DOHH2 (cell line): ENCODE results near the gene VAPB.

Experiments used
- H3F3A ChIP-seq: fragments of 200-600 bp; sonication (generic), shearing (Covaris generic); 2 replicates; pipeline ENCODE4 v1.6.0; 2016; ENCODE audit warnings: antibody characterized with exemption, mild to moderate bottlenecking; ENCODE audit not compliant: control insufficient read depth, insufficient read depth
- H3K27ac ChIP-seq: fragments of 200-600 bp; sonication (generic); 2 replicates; pipeline ENCODE4 v1.5.1; 2014; ENCODE audit warnings: low read depth, mild to moderate bottlenecking, low read length, moderate library complexity
- H3K27me3 ChIP-seq: fragments of 200-600 bp; sonication (generic); 2 replicates; pipeline ENCODE4 v1.6.1; 2014; ENCODE audit warnings: mild to moderate bottlenecking, low read length, mixed read lengths; ENCODE audit not compliant: control insufficient read depth
- H3K36me3 ChIP-seq: fragments of 200-600 bp; sonication (generic); 2 replicates; pipeline ENCODE4 v1.6.1; 2014; ENCODE audit warnings: mild to moderate bottlenecking, low read length, moderate library complexity, mixed read lengths; ENCODE audit not compliant: control insufficient read depth
- H3K4me1 ChIP-seq: fragments of 200-600 bp; sonication (generic); 2 replicates; pipeline ENCODE4 v1.6.1; 2014; ENCODE audit warnings: mild to moderate bottlenecking, low read length, mixed read lengths; ENCODE audit not compliant: control insufficient read depth
- H3K4me2 ChIP-seq: fragments of 200-600 bp; sonication (generic); 2 replicates; pipeline ENCODE4 v1.6.0; 2014; ENCODE audit warnings: mild to moderate bottlenecking, low read length, moderate library complexity
- H3K4me3 ChIP-seq: fragments of 200-600 bp; sonication (generic); 2 replicates; pipeline ENCODE4 v1.5.1; 2014; ENCODE audit warnings: mild to moderate bottlenecking, low read length, mixed read lengths
- H3K79me2 ChIP-seq: fragments of 200-600 bp; sonication (generic); 2 replicates; pipeline ENCODE4 v1.6.1; 2014; ENCODE audit warnings: mild to moderate bottlenecking, low read length, mixed read lengths; ENCODE audit not compliant: control insufficient read depth
- H3K9me2 ChIP-seq: fragments of 200-600 bp; sonication (generic); replicated peaks from 2 replicates; pipeline ENCODE4 v1.6.1; 2014; ENCODE audit warnings: mild to moderate bottlenecking, low read length, mixed read lengths; ENCODE audit not compliant: control insufficient read depth
- H3K9me3 ChIP-seq: fragments of 200-600 bp; sonication (generic); 2 replicates; pipeline ENCODE4 v1.6.1; 2014; ENCODE audit warnings: antibody characterized with exemption, low read length, mixed read lengths; ENCODE audit not compliant: control insufficient read depth, insufficient read depth
- H4K20me1 ChIP-seq: fragments of 200-600 bp; sonication (generic); 2 replicates; pipeline ENCODE4 v1.6.0; 2014; ENCODE audit warnings: low read depth, mild to moderate bottlenecking, antibody characterized with exemption, low read length, moderate library complexity; ENCODE audit not compliant: control insufficient read depth, insufficient read depth
- EZH2phosphoT487 ChIP-seq: fragments of 200-600 bp; sonication (generic); IDR thresholded peaks from 2 replicates; pipeline ENCODE4 v1.6.1; 2017; ENCODE audit warnings: borderline replicate concordance, mild to moderate bottlenecking, antibody characterized with exemption, low read length, moderate library complexity, mixed read lengths
- TF ChIP-seq, protein P1 (sequence below): fragments of 200-600 bp; sonication (generic); IDR thresholded peaks from one replicate; pipeline ENCODE4 v1.5.1; 2014; ENCODE audit warnings: antibody characterized with exemption, mild to moderate bottlenecking, low read depth, low read length; ENCODE audit not compliant: poor library complexity, severe bottlenecking

VAPB gene

DNA sequence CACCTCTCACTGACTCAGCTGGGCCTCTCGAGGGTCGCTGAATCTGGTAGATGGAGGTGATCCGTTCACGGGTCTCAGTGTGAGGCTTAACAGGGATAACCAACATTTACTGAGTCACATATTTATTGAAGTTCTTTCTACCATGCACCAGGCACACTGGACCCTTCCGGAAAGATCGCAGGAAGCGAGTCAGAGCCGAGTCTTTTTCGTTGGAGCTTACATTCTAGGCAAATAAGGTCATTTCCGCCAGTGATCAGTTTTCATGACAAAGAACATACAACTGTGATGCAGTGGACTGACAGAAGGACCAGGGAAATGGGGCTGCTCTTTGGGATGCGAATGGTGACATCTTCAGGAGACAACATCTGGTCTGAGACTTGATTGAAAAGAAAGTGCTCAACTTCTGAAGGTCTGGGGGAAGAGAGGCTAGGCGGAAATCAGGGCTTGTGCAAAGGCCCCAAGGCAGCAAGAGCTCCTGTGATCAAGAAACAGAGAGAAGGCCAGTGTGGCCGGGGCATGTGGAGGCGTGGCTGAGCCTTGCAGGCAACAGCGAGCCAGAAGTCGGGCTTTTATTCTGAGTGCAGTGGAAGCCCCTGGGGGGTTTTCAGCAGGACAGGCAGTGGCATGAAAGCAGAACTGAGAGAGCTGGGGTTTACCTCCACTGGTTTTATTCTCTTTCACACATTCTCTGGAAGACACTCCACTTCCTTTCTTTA, 69.5 kb downstream of the VAPB start:
- TF ChIP-seq EZH2phosphoT487: no peak
- TF ChIP-seq, protein P1, sequence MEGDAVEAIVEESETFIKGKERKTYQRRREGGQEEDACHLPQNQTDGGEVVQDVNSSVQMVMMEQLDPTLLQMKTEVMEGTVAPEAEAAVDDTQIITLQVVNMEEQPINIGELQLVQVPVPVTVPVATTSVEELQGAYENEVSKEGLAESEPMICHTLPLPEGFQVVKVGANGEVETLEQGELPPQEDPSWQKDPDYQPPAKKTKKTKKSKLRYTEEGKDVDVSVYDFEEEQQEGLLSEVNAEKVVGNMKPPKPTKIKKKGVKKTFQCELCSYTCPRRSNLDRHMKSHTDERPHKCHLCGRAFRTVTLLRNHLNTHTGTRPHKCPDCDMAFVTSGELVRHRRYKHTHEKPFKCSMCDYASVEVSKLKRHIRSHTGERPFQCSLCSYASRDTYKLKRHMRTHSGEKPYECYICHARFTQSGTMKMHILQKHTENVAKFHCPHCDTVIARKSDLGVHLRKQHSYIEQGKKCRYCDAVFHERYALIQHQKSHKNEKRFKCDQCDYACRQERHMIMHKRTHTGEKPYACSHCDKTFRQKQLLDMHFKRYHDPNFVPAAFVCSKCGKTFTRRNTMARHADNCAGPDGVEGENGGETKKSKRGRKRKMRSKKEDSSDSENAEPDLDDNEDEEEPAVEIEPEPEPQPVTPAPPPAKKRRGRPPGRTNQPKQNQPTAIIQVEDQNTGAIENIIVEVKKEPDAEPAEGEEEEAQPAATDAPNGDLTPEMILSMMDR: no peak
- no peaks in the 10 kb centered on the region for H3K9me3 ChIP-seq
- no peaks in the 10 kb centered on the region for H3F3A ChIP-seq
- H3K9me2 ChIP-seq: no peaks in the 10 kb centered on the region
- no peaks in the 10 kb centered on the region for H3K79me2 ChIP-seq
- H4K20me1 ChIP-seq: no peaks in the 10 kb centered on the region
- H3K27me3 ChIP-seq: no peaks in the 10 kb centered on the region
- no peak overlapping the region for H3K4me3 ChIP-seq
- peaks cover 15% of the 10 kb centered on the region for H3K4me1 ChIP-seq
- H3K36me3 ChIP-seq: no peaks in the 10 kb centered on the region
- peak overlapping the region; percentile 12; the same call in 1 of the 2 replicates for H3K4me2 ChIP-seq
- H3K27ac ChIP-seq: no peak overlapping the region

DNA sequence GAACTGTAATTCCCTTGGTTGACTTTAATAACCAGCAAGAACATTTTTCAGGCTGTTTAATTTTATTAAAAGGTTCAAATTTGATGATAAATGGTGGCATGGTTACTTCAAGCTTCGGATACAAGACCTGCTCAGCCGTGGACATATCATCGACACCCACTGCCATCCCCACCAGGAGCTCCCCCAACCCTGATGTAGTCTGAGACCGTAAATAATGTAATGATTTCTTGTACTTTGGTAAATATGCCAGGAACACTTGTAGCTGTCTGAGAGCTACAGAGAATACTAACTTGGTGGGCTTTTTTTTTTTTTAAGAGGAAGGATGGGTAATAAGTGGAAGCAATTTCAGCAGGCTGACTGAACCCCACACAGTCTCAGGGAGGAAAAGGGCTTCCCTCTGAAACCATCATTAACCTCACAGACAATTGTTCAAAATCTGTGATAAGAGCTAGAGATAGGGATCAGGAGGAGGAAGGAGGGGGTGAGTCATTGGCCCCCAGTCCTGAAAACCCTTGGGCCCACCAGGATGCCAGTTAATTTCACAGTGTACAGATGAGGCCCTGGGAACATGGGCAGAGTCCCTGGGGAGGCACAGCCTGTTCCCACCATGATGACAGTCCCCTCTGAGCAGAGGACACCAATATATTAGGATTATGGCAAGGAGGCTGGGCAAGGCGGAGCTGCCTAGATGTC, 70.2 kb downstream of the VAPB start:
- no peaks in the 10 kb centered on the region for H4K20me1 ChIP-seq
- no peaks in the 10 kb centered on the region for H3F3A ChIP-seq
- H3K9me3 ChIP-seq: no peaks in the 10 kb centered on the region
- no peaks in the 10 kb centered on the region for H3K27me3 ChIP-seq
- H3K79me2 ChIP-seq: no peaks in the 10 kb centered on the region
- H3K4me2 ChIP-seq: no peak overlapping the region
- H3K36me3 ChIP-seq: no peaks in the 10 kb centered on the region
- TF ChIP-seq, protein P1: no peak
- no peak for TF ChIP-seq EZH2phosphoT487
- H3K9me2 ChIP-seq: no peaks in the 10 kb centered on the region
- no peak overlapping the region for H3K4me3 ChIP-seq
- H3K27ac ChIP-seq: no peak overlapping the region
- H3K4me1 ChIP-seq: peaks cover 15% of the 10 kb centered on the region

DNA sequence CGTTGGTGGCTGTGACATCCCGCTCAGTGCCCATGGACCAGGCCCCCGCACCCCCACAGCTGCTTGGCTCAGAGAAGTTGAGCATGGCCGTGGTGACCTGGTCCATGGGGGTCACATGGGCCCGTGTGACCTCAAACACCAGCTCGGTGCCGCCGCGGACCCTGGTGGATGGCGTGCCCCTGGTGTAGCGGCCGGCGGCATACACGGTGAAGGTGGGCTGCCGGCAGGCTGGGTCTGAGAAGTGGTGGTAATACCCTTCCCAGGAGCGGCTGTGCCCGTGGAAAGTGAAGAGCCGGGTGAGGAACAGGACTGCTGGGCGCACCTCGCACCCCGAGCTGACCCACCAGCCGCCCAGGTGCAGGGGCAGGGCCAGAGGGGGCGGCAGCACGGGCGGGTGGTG, 72.1 kb downstream of the VAPB start:
- no peak overlapping the region for H3K27ac ChIP-seq
- H3K9me2 ChIP-seq: no peaks in the 10 kb centered on the region
- H3K9me3 ChIP-seq: no peaks in the 10 kb centered on the region
- H3K4me3 ChIP-seq: no peak overlapping the region
- no peaks in the 10 kb centered on the region for H3K27me3 ChIP-seq
- no peak for TF ChIP-seq EZH2phosphoT487
- TF ChIP-seq, protein P1: no peak
- H3K4me1 ChIP-seq: peaks cover 15% of the 10 kb centered on the region
- H3K36me3 ChIP-seq: no peaks in the 10 kb centered on the region
- H3K4me2 ChIP-seq: no peak overlapping the region
- H3F3A ChIP-seq: no peaks in the 10 kb centered on the region
- no peaks in the 10 kb centered on the region for H4K20me1 ChIP-seq
- H3K79me2 ChIP-seq: no peaks in the 10 kb centered on the region
